ENCODE data around the gene DCC.

DCC gene

DNA sequence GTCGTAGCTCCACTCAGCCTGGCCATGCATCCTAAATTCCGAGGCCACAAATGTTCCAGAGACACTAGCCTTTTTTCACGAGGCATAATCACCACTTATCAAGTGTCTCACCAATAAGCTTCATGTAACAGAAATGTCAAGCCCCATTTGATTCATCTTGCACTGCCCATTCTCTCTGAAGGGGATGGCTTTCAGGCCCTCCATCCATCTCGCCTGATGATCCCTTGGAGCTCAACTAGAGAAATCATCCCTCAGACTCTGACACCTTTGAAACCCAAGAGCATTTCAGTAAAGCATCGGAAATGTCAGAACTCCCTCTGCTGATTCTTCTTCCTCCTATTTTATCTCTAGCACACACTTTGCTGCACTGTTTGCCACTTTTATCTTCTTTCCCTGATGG, 91.7 kb downstream of the DCC start:
- DNase-seq: no peak

DNA sequence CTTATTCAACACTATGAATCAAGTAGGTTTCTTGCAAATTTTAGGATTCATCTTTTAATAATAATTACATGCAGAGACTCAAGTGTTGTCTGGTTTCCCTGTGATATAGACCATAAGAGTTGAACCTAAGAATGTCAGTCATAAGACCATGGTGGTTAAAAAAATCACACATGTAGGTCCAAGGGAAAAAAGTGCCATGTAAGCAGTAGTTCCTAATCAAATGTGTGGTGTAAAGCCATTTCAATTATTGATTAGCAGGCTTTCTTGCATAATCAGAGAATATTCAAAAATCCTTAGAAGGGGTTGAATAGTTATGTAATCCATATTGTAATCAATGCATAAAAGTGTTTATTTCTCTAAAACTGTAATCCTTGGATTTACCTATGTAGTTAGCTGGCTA, 93.8 kb downstream of the DCC start:
- DNase-seq: no peak

DNA sequence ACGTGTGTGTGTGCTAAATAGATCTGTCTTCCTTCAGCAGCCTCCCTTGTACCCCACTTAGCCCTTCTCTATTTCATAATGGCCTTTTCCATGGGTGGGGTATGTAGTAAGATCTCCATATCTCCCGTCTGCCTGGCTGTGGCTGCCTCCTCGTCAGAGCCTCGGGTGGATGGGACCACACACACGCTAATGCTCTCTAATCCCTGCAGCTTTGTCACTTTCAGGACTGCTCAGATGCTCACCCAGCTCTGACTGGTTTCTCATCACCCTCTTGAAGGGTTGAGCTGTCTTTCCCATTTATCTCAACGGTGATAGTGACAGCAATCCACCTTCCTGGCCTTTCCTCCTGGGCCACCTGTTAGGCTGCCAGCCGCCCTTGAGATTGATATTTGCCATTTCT, 95.3 kb downstream of the DCC start:
- DNase-seq: no peak

DNA sequence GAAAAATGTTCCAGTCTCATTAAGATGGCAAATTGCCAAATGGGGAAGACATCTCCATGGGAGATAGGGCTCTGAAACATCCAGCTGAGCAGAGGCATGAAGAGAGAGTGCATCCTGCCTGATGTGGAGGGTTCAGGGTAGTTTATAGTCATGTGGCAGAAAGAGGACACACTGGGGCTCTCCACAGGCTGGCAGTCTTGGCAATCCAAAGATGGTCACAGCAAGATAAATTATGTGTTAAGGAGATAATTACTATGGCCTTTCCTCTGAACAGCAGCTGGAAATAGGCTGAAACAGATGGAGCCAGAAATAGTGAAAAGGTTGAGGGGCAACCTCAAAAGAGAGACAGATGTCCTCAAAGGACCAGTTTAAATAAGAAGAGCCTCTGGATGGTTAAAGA, 97.2 kb downstream of the DCC start:
- DNase-seq: no peak

DNA sequence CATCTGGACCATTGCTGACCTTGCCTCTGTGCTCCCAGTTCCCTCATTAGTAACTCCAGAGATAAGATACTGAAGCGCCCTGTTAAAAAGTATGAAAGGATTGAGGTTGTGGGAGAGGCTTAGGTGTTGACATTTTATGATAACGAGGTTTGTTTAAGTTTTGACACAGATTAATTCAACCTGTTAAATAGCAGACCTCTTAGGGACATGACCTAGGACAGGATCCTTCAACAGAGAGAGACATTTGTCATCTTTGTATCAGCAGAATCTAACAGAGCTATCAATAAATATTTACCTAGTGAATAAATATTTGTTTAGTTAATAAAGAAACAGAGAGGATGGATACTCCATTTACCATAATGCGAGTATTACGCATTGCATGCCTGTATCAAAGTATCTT, 99.5 kb downstream of the DCC start:
- DNase-seq: no peak

DNA sequence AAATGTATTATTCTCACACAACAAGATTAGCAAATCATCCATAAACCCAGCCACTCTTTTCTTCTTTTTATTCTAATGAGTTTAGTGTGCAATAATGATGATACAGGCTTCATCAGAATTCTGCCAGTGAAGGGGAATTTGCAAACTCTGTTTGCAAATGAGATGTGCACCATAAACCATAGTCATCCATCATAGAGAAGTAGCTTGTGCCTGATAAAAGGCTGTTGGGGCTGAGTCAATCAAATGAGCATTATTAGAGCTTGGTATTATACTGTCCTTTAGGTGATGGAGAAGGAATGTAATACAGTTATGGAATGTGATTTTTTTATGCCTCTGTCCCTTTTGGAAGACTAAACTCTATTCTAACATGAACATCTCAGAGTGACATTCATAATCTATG, 101.8 kb downstream of the DCC start:
- no peak for DNase-seq

DNA sequence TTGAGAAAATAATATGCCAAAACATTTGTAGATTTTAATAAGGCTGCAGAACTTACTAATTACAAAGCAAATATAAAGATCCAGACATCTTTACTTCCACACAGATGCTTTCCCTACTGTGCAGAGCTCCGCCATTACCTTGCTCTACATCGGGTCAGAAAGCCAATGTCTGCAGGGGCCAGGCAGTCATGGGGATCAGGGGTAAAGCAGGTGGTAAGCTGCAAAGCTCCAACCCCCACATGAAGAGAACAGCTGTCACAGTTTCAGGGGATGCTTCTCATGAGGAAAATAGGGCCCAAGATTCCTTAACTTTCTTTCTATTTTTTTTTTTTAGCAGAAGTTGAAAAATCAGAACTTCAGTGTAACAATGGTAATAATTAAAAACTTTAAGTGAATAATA, 102.7 kb downstream of the DCC start:
- DNase-seq: no peak

DNA sequence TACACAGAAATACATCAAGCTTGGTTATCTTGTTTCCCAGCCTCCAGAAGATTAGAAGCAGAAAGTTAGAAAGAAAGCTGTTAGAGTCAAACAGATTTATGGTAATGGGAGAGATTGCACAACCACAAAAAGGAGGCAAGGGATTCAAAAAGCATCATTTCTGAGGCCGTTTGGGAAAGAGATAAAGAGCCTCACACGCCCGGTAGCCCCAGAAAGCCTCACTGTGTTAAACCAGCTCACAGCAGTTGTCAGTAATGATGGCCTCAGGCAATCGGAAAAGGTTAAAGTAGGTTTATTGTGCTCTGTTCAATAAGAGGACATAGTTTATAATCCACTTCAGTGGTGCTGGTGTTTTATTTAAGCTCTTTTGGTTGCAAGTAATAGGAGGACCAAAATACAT, 111.3 kb downstream of the DCC start:
- DNase-seq: no peak

DNA sequence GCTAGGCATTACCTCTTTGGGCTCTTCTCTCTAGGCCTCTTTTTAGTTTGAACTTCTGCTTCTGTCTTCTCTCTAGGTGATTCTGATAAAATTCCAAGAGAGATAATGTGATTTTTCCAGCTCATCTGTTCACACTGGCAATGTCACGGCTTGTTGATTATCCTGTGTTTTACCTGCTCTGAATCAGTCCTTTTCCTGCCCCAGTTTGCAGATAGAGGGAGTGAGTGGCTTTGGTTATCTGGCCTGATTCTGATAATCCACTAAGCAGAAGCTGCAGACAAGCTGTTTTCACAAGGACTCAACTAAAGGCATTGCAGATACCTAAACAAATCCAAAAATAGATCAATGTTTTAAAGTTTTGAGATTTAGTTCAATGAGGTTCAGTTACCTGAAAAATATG, 111.9 kb downstream of the DCC start:
- no peak for DNase-seq

DNA sequence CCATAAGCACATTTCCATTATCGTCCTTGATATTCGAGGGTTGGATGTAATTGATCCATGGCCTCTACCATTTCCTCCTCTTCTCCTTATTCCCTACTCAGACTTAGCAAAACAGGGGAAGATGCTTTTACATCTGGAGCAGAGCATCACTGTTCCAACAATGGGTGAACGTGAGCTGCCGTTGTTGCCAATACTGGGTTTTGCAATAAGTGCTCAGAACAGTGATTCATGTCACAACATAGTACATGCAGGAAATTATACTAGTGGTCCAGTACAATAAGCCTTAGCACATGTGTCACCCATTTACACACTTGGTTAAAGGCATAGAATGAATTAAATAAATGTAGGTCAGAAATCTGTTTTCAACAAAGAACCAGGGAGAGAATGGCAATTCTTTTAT, 112.4 kb downstream of the DCC start:
- DNase-seq: no peak

DNA sequence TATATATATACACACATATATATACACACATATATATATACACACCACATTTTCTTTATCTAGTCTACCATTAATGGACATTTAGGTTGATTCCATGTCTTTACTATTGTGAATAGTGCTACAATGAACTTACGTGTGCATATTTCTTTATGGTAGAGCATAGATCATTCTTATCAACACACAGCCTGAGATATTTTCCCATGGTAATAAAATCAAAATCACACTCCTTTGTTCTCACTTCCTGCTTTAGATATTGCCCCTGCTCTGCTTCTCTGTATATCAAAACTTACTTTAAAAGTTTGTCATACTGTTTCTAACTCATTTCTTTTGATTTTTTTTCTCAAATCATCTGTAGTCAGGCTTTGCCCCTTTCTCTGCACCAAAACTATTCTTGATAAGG, 119.9 kb downstream of the DCC start:
- no peak for DNase-seq

DNA sequence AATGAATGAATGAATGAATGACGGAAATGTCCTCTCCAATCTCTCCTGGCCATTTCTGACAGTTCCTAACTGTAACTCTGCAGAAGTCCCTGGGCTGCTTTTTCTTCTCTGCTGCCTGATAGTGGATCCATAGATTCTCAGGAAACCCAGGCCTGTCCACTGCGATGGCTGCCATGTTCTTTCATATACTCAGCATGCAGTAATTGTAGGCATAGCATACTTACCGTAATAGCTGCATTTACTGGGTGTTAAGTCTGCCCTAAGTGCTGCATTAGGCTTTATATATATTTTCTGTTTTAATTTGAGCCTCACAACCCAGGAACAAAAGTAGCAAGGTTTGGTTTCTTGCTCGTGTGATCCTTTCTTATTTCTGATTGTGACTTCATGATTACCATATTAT, 122.9 kb downstream of the DCC start:
- no peak for DNase-seq

DNA sequence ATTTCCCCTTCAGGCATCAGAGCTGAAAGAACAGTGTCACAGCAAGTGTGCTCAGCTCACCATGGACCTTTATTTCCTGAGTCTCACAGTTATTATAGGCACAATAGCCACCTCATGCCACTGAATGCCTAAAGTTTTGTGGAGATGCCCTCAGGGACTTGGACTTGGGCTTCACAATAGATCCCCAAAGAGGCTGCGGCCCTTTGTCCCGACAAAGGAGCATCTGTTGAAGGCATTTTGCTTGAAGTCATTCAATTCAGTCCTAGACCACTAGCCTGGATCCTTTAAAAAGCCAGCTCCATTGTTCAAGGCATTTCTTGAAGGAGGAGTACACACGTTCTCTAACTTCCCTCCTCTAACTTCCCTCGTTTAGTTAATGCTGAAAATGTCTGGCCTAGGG, 125.4 kb downstream of the DCC start:
- no peak for DNase-seq

DNA sequence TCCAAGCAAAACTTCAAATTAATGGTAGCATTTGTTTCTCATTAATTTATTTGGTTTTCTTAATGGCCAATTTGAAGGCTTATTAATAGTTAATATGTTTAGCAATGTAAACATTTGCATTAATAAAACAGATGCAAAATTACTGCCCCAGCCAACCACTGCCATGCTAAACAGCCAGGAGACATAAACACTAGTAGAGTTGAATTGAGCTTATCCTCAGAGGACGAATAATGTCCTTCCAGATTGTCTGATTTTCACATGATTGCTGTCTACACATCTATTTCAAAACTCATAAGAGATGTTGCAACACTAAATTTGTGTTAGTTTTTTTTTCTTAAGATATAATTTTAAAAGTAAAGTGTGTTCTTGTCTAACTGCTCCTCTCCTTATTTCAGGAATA, 128.5 kb downstream of the DCC start:
- no peak for DNase-seq

DNA sequence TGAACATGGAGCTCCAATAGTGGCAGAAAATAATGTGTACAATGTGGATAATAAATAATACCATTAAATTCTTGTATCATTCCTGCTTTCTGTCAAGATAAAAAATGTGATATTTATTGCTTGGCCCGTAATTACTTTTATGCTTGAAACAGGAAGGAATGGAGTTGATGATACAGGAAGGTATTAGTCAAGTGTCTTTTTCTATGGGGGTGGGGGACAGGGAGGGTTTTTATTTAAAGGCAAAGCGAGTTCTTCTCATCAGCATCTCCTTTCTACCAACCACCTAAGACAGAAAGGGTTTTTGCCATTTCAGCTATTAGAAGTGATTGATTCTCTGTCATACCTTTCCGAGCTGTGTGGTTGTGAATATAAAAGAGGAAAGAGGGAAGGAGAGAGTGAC, 135.3 kb downstream of the DCC start:
- DNase-seq: no peak

DNA sequence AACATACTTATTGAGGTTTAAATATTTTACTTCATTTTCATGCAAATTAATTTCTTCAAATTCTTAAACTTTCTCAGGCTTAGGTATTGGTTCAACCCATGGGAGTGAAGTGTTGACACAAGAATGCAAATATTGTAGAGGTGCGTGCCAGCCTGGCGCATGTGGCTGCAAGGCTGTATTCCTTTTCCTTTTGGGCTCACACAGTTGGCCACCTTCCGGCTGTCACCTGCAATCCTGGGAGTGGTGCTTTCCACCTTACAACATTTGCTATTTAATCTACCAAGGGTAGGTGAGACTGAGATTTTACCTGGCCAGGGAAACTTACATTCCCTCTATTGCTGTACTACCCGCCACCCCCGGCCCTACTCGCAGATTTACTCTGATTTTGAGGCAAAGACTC, 141.1 kb downstream of the DCC start:
- DNase-seq: no peak

DNA sequence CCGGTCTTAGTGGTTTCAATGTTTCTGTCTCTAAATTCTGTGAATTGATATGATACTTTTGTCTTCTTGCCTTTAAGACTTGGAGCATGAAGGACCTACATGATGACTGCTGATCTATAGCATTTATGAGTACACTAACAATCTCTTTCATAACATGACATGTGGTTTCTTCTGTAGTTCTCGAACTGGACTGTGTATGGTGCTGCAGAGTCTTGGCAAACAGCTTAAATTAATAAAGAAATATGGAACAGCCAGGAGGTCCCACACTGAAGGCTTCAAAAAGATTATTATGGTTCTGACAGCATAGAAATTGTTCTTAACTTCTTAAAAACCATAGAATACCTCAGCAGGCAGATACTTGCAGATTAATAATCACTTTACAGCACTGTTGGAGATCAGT, 145.0 kb downstream of the DCC start:
- DNase-seq: no peak

DNA sequence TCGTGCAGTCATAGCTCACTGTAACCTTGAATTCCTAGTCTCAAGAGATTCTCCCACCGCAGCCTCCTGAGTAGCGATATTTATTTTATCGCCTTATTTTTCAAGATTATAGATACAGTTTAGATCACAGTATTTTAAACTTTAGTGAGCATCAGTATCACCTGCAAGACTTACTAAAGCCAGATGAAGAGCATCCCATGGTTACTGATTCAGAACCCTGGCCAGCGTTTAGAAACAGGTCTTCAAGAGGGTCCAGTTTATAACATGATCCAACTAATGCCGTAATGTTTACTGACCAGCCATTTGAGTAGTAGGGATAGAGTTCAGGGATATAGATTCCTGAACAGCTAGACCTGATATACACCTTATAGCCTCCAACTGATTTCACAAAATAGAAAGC, 146.1 kb downstream of the DCC start:
- DNase-seq: no peak

DNA sequence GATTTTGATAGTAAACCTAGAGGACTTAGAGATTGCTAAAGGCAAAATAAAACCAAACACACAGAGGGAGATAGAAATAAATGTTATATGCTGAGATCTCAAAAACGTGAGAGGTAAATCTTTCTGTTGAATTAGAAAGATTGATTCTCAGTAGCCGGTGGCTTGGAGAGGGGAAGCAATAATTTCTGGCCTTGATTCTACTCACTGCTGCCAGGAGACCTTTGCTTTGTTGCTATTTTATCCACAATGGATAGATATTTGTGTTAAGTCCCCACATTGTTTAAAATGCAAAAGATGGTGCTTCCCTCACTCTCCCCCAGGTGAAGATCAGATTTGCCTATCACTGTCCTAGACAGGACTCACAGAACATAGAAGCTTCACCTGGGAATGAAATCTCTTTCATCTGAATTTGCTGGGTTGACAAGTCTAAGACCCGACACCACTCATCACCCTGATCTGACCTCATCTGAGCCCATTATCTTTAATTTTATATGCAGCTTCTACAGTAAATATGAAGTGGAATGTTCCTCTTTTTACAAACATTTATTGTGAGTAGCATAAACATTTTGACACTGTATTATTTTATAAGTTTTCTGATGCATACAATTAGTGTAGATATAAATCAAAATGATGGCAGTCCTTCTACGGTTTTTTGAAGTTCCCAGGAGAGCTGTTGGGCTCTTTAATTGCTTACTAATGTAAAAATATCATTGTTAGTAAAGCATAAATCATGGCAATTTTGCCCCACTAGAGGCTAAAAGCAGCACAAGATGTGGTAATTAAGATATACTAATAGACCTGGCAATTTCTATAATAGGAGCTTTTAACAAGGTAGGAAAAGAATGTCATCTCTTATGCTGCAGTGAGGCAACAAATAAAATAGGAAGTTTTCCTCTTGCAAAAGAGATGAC, 149.7 kb downstream of the DCC start:
- DNase-seq: no peak

DNA sequence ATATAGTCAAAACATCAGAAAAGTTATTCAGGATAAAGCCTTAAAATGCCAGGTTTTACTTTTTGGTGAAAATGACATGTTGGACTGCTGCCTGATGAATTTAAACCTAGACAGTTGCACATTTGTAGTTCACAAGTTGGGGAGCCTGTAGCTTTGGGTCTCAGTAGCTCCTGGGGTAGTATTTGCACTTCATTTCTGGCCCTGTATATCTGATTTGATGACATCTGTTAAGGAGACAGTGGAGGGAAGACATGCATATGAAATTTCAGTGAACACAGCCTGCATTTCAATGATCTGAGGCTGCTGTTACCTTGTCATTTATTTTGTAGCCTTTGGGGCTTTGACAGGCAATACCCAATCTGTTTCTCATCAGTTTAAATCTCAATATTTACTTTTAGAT, 156.4 kb downstream of the DCC start:
- no peak for DNase-seq

DNA sequence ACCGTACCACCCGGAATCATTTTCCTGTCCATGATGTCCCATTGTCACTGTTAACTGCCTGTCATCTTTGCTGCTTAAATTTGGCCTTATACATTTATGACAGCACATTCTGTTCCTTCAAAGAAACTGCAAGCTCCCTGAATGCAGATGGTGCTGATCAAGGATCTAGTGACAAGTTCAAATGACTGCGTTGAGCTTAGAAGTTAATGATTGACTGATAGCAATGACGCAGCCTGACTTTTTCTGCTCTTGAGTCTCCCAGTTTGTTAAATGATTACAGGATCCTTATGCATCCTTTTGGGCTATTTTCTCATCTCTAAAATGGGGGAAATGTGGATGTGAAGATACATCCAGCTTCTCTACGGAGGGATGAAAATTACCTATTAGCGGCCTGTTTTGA, 159.0 kb downstream of the DCC start:
- DNase-seq: no peak

DNA sequence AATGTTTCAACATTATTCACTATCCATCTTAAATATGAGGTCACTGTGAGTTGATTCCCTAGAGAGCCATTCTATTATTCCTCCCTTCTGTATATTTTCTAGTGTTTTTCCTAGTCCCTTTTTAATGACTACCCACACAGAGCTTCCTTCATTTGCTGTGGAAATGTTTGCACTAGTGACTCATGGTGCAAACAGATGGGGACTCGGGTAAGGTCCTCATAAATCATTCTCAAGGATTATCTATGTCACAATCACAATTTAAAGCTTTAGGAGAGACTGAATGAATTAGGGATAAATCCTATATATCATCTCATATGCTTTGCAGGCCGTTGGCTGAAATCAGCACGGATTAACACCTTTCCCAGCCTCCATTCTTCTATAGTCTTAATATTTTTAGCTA, 159.6 kb downstream of the DCC start:
- no peak for DNase-seq

DNA sequence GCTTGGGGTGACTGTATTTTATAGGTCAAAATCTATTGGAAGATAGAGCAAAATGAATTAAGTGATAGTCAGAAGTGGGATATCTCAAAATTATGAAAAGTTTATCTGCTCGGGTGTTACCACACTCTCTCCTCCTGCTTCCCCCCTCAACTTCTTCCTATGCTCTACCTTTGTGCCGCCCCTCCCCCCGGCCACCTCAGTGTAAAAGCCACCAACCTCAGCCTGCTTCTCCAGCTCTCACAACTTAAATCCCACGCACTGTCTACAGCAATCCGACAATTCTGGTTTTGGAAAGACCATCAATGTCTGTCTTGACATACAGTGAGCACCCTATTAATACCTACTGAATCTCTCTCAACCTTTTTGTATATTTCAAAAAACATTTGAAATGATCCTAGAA, 164.6 kb downstream of the DCC start:
- DNase-seq: no peak

DNA sequence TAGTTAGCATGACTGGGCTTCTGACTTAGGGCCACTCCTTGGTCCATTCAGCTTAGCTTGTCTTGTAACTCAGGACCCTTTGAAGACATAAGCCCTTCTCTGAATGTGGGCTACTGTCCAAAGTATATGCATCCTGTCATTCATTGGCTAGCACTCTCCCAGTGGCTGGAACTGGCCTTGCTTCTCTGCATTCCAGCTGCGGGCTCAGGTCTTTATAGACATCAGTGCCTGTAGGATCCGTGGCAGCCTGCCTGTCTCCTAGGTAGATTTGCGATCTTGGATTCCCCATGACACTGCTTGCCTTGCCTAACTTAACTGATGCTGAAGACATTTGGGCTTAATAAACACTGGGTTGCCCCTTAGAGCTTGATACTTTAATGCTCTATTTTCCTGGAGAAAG, 170.1 kb downstream of the DCC start:
- DNase-seq: no peak

DNA sequence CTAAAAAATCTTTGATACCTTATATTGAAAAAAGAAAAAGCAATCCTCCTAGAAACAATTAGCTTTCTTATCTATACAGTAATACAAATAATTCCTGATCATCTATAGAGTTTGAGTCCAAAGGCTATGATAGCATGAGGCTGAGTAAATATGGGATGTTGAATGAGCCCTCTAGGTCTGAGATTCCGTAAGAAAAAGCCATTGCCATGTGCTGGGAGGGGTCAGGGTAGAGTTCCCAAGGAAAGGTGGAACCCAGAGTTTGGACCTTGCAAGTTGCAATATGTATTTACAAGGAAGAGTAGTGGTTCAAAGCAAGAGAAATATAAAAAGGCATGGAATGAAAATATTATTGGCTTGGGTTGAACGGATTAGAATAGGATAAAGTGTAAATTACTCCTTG, 178.1 kb downstream of the DCC start:
- no peak for DNase-seq

All from CD4-positive, alpha-beta T cell treated with Interferon gamma for 1 hour (primary cell).